Immature natural killer cell (primary cell): Measurements from ENCODE around the gene HSD17B12. TPM values are rescaled to one million over a fixed set of nuclear protein-coding genes. Genes with fewer than 3 reads are reported as not detected.
A peak's percentile ranks its signal among the peaks of the same experiment; 100 is the strongest.
"Not testable (repeated sequence)": the region's sequence is repeated elsewhere in the genome, so short reads cannot be mapped to it uniquely, and the experiment has no call there.

Source experiments
- DNase-seq, 3 donors: peaks; one replicate each; pipeline ENCODE4 v3.0.0; 2022; ENCODE audit warnings: mixed read lengths in 1 of 3
- H3K27ac Mint-ChIP-seq, 6 donors: one replicate each; pipeline ENCODE4 v1.8.0; 2020; ENCODE audit warnings: mixed read lengths in 6 of 6, mild to moderate bottlenecking in 5 of 6, inconsistent platforms in 4 of 6, moderate library complexity in 3 of 6
- H3K27me3 Mint-ChIP-seq, 3 donors: one replicate each; pipeline ENCODE4 v1.8.0; 2020 to 2021; ENCODE audit warnings: low read depth in 3 of 3, mild to moderate bottlenecking in 3 of 3, mixed read lengths in 3 of 3, moderate library complexity in 3 of 3, inconsistent platforms in 1 of 3
- H3K36me3 Mint-ChIP-seq, 3 donors: one replicate each; pipeline ENCODE4 v1.8.0; 2020; ENCODE audit warnings: mixed read lengths in 3 of 3, inconsistent platforms in 2 of 3, mild to moderate bottlenecking in 2 of 3
- H3K4me1 Mint-ChIP-seq, 2 donors: one replicate each; pipeline ENCODE4 v1.8.0; 2020; ENCODE audit warnings: inconsistent platforms in 2 of 2, mild to moderate bottlenecking in 2 of 2, mixed read lengths in 2 of 2, moderate library complexity in 1 of 2
- H3K4me3 Mint-ChIP-seq, 5 donors: one replicate each; pipeline ENCODE4 v1.8.0; 2020; ENCODE audit warnings: mild to moderate bottlenecking in 5 of 5, mixed read lengths in 5 of 5, inconsistent platforms in 3 of 5, moderate library complexity in 3 of 5
- H3K9me3 Mint-ChIP-seq, 6 donors: one replicate each; pipeline ENCODE4 v1.8.0; 2020; ENCODE audit warnings: mild to moderate bottlenecking in 6 of 6, mixed read lengths in 6 of 6, inconsistent platforms in 4 of 6, moderate library complexity in 3 of 6
- polyA plus RNA-seq, 3 donors: library from polyadenylated mRNA; unstranded; fragments of 300-500 nt; fragmentation: Illumina TruSeq; gene quantifications; one replicate each; pipeline ENCODE4 v1.2.3, GENCODE V29; 2021

The HSD17B12 gene
- polyA plus RNA-seq, 3 donors from 2014 or later: 22.0 to 32.4 (median 30.2) TPM

DNA sequence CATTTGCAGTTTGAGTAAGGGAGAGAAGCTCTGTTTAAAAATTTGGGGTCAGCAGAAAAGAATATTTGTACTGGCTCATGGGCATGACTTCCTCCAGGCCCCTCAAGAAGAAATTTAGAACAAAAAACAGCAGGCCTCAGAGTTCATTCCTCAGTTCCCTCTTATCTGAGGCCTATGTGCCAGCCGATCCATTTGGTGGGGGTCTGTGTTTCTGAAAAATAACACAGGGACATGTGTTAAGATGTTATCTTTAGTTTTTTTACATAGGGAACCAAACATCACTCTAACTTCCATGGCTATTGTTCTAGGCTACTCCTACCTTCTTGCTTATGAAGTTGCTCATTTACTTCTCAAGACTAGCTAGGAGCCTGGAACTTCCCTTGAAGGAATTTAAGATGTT is 16.2 kb upstream of the HSD17B12 start:
- H3K9me3 Mint-ChIP-seq: no peaks in the 10 kb centered on the region
- no peaks in the 10 kb centered on the region for H3K36me3 Mint-ChIP-seq
- DNase-seq: no peak
- H3K4me1 Mint-ChIP-seq: no peaks in the 10 kb centered on the region
- no peak overlapping the region for H3K4me3 Mint-ChIP-seq
- H3K27me3 Mint-ChIP-seq: peaks cover 1 to 5% (median 2%) of the 10 kb centered on the region in 3 donors
- H3K27ac Mint-ChIP-seq: no peak overlapping the region

DNA sequence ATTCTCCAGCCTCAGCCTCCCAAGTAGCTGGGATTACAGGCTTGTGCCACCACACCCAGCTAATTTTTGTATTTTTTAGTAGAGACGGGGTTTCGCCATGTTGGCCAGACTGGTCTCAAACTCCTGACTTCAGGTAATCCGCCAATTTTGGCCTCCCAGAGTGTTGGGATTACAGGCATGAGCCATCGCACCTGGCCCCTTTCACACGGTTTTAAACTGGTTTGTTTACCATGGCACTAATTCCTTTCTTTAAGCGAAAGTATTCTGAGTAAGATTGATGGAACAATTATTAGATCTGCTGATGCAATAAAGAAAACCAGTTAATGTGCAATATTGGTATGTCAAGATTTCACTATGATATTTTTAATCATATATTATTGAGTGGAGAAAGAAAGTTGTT is 9.3 kb upstream of the HSD17B12 start:
- not testable (repeated sequence) for H3K4me3 Mint-ChIP-seq, H3K4me1 Mint-ChIP-seq, H3K27ac Mint-ChIP-seq, H3K36me3 Mint-ChIP-seq, H3K27me3 Mint-ChIP-seq, H3K9me3 Mint-ChIP-seq, DNase-seq

DNA sequence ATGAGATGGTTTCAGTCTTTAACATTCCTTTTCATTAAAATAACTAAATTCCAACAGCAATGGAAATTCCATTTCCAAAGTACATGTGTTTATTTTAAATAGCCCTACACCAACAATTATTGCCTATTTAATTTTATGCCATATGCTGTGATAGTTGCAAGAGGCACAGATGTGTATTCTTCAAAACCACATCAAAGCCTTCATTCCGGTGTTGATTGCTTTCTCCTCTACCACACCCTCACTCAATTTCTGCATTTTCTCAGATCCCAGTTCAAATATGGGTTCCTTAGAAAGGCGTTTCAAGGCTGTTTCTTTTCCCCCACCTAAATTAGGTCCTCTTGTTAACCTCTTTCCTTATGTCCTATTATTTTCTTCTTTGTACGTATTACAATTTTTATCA is 6.0 kb upstream of the HSD17B12 start:
- H3K4me1 Mint-ChIP-seq: peaks cover 0 to 2% of the 10 kb centered on the region in 2 donors
- H3K36me3 Mint-ChIP-seq: no peaks in the 10 kb centered on the region
- peaks cover 0 to 11% (median 4%) of the 10 kb centered on the region in 3 donors for H3K27me3 Mint-ChIP-seq
- DNase-seq: no peak
- no peak overlapping the region for H3K27ac Mint-ChIP-seq
- peaks cover 0 to 3% (median 0%) of the 10 kb centered on the region in 6 donors for H3K9me3 Mint-ChIP-seq
- H3K4me3 Mint-ChIP-seq: no peak overlapping the region

DNA sequence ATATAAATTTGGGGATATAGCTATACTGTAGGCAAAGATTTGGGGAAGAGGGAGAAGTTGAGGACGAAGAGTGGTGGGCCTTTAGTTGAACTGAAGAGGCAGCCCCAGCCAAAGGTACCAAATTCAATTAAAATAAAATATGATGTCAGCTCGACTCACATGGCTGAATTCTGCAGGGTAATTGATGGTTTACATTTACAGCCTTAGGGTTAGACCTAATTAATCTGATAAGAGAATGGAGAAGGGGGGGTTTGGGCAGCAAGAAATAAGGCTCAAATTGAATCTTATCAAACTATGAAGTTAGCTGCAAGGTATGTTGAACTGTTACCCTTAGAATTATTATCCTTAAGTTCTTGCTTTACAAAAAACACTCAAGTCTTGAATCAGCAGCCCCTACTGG is 3.6 kb upstream of the HSD17B12 start:
- Mint-ChIP-seq H3K9me3 (peaks cover 0 to 3% (median 0%) of the 10 kb centered on the region in 6 donors), H3K27me3 (peaks cover 7 to 21% (median 10%) of the 10 kb centered on the region in 3 donors), H3K4me1 (peaks cover 19 to 20% of the 10 kb centered on the region in 2 donors), H3K36me3 (no peaks in the 10 kb centered on the region), H3K4me3 (no peak overlapping the region), H3K27ac (no peak overlapping the region)
- no peak for DNase-seq

DNA sequence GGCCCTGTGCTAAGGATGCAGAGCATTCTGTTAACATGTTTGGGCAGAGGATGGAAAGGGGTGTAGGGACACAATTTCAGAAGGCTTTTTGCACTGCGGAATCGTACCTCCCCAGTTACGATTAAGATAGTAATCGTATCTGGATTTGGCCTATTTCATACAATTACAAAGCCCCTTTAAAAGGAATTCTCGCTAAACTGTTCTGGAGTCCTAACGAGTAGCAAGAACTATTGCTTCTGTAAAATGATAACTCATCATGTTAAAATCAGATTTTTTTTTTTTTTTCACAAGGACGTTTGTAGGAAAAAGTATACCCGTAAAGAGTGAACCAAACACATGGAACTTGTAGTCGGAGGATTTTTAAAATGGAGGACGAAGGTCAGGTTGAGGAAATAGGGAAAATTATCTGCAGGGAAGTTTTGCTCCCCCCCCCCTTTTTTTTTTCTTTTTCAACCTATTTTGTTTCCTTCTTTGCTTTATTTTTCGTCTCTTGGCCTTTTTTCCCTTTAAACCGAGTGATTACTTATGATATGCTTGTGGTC is 934 bp downstream of the HSD17B12 start:
- Mint-ChIP-seq H3K27ac (peak overlapping the region; percentile 92 to 98 (median 95)), H3K4me1 (peaks cover 23 to 33% of the 10 kb centered on the region in 2 donors), H3K36me3 (peaks cover 10 to 14% (median 12%) of the 10 kb centered on the region in 3 donors), H3K9me3 (peaks cover 0 to 3% (median 0%) of the 10 kb centered on the region in 6 donors), H3K27me3 (peaks cover 7 to 15% (median 8%) of the 10 kb centered on the region in 3 donors), H3K4me3 (peak overlapping the region; percentile 88 to 99 (median 94))
- DNase-seq: no peak

DNA sequence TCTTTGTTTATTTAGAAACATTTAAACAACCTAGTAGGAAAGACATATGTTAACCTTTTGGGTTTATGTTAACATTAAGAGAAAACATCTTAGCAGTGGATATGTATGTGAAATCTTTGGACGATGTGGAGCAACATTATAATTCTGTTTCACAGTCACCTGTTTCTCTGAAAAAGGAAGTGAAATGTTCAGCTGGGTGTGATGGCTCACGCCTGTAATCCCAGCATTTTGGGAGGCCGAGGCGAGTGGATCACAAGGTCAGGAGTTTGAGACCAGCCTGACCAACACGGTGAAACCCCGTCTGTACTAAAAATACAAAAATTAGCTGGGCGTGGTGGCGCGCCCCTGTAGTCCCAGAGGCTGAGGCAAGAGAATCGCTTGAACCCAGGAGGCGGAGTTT is 1.5 kb downstream of the HSD17B12 start:
- Mint-ChIP-seq H3K4me1 (peaks cover 23 to 33% of the 10 kb centered on the region in 2 donors), H3K27me3 (peaks cover 7 to 15% (median 8%) of the 10 kb centered on the region in 3 donors), H3K36me3 (peaks cover 10 to 14% (median 12%) of the 10 kb centered on the region in 3 donors), H3K4me3 (peak overlapping the region; percentile 88 to 99 (median 94)), H3K27ac (peak overlapping the region; percentile 74 to 98 (median 94))
- not testable (repeated sequence) for H3K9me3 Mint-ChIP-seq, DNase-seq

DNA sequence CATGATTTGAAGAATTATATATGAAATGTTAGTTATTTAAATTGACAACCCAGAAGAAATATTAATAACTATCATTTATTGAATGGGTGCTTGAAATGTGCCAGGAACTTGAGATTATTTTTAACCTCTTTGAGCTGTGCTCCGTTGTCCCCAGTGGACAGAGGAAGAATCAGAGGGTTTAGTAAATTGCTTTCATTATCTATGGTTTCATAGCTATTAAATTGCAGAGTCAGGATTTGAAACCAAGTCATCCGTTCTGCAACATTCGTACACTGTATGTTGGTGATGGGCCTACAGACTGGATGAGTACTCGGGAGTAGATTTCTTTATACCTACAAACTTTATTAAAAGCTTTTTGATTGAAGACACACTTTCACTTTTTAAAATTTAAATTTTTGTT is 4.9 kb downstream of the HSD17B12 start:
- H3K27me3 Mint-ChIP-seq: peaks cover 3 to 6% (median 4%) of the 10 kb centered on the region in 3 donors
- no peaks in the 10 kb centered on the region for H3K9me3 Mint-ChIP-seq
- DNase-seq: no peak
- H3K4me3 Mint-ChIP-seq: no peak overlapping the region
- H3K36me3 Mint-ChIP-seq: peaks cover 14 to 16% (median 14%) of the 10 kb centered on the region in 3 donors
- peaks cover 25 to 41% of the 10 kb centered on the region in 2 donors for H3K4me1 Mint-ChIP-seq
- H3K27ac Mint-ChIP-seq: no peak overlapping the region

DNA sequence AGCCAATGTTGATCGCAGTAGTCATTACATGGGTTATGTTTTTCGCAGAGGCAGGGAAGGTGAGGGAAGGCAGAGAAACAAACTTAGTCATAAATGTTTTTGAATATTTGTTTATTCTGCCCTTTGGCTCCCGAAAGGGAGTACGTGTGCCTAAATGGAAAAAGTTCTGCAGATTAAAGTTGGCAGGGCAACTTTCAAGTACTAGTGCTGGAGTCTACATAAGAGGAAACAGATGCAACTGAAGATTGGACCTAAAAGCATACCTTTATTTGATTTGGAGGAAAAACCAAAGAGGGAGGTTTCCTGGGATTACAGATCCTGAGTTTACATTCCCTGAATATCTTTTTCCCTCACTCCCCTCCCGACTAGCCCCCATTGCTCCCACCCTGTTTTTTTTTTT is 5.7 kb downstream of the HSD17B12 start:
- Mint-ChIP-seq H3K4me3 (no peak overlapping the region), H3K27ac (no peak overlapping the region), H3K36me3 (peaks cover 14 to 16% (median 14%) of the 10 kb centered on the region in 3 donors), H3K27me3 (peaks cover 0 to 3% (median 1%) of the 10 kb centered on the region in 3 donors), H3K9me3 (no peaks in the 10 kb centered on the region), H3K4me1 (peaks cover 24 to 39% of the 10 kb centered on the region in 2 donors)
- DNase-seq: no peak

DNA sequence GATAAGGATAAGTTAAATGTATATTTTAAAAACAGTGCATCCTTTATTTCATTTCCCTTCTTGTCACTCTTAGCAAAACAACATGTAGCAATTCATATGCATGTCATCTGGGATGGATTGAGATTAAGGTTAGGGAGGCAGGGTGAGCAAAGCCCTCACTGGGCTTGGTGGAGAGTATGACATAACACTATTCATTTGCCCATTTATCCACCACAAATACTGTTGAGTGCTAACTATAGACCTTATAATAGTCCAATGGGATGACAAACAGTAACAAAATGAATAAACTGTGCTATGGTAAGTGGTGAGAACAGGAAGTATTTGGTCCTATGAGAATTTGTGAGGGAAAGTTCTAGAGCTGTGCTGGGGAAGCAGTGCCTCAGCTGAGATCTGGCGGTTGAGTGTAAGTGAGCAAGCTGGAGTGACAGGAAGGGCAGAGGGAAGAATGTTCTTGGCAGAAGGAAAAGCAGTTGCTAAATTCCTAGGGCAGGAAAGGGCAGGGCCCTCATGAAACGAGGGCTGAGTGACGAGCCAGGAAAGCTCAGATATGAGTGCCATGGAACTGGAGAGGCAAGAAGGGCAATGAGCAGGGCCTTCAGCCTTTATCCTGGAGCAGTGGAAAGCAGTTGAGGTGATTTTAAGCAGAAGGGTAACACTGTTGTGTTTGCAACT is 6.7 kb downstream of the HSD17B12 start:
- no peak overlapping the region for H3K27ac Mint-ChIP-seq
- H3K27me3 Mint-ChIP-seq: peaks cover 0 to 1% (median 0%) of the 10 kb centered on the region in 3 donors
- H3K9me3 Mint-ChIP-seq: no peaks in the 10 kb centered on the region
- H3K4me1 Mint-ChIP-seq: peaks cover 20 to 38% of the 10 kb centered on the region in 2 donors
- peaks cover 16 to 18% (median 17%) of the 10 kb centered on the region in 3 donors for H3K36me3 Mint-ChIP-seq
- DNase-seq: no peak
- no peak overlapping the region for H3K4me3 Mint-ChIP-seq

DNA sequence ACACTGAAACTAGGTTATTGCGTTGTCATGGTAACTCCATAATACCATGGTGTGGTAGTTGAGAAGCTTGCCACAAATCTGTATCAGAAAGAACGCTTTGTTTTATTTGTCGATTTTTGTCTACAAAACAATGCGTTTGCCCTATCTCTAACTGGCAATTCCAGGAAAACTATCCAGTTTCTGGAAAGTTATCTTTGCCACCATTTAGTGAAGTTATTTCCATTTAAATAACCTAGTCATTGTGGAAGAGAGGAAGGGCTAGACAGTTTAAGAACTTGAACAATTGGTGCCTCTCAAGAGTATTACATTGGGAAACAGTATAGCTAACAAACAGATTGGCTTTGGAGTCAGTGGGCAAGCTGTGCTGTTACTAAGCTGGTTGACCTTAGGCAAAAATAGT is 7.9 kb downstream of the HSD17B12 start:
- no peak overlapping the region for H3K27ac Mint-ChIP-seq
- no peak for DNase-seq
- H3K9me3 Mint-ChIP-seq: no peaks in the 10 kb centered on the region
- H3K4me1 Mint-ChIP-seq: peaks cover 20 to 38% of the 10 kb centered on the region in 2 donors
- no peak overlapping the region for H3K4me3 Mint-ChIP-seq
- peaks cover 13 to 16% (median 13%) of the 10 kb centered on the region in 3 donors for H3K36me3 Mint-ChIP-seq
- peaks cover 0 to 1% (median 0%) of the 10 kb centered on the region in 3 donors for H3K27me3 Mint-ChIP-seq

DNA sequence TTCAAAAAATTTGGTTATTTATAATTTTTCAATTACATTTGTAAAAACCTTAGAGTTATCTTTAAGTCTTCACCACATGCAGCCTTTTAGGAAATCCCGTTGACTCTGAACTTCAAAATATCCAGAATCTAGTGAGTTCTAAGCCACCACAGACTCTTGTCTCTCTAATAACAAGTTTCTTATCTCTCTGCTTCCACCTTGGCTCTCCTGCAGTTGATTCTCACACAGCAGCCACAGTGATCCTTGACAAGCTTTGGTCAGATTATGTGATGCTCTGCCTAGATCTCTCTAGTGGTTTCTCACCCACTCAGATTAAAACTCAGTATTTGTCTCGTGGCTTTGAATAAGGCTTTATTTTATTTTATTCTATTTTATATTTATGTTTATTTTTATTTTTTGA is 8.6 kb downstream of the HSD17B12 start:
- Mint-ChIP-seq H3K4me3 (no peak overlapping the region), H3K9me3 (no peaks in the 10 kb centered on the region), H3K27me3 (peaks cover 0 to 1% (median 0%) of the 10 kb centered on the region in 3 donors), H3K27ac (peak overlapping the region in 1 of 6 donors; percentile 34), H3K36me3 (peaks cover 10 to 13% (median 13%) of the 10 kb centered on the region in 3 donors), H3K4me1 (peaks cover 18 to 35% of the 10 kb centered on the region in 2 donors)
- DNase-seq: no peak

DNA sequence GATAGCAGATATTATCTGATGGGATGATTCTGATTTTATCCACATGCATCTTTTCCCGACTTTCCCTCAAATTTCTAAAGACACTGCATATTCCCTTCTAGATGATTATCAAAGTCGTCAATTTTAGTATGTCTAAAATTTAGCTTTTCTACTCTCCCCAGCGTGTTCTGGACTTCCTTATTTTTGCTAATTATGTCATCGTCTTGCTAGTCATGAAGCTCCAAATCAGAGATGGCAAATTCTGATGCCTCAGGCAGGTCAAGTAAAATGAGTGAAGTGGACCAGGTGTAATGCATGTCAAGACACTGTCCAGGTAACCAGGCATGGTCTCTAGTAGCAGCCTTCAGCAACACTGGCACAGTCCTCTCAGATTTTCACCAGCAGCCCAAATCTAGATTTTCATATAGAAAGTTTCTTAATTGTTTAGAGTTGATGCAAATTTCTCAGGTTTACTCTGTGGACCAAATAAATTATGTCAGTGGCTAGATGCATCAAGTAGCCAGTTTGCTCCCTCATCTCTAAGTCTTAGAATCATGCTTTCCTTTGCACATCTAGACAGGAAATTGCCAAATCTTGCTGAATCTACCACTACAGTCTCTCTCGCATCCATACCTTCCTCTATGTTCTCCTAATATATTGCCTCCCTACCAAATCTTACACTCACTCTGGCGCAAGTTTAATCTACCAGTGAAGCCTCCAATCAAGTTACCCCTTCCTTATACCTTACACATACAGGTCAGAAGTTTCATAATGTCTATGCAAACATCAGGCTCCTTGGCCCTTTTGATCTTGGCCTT is 10.6 kb downstream of the HSD17B12 start:
- H3K4me1 Mint-ChIP-seq: peaks cover 17 to 29% of the 10 kb centered on the region in 2 donors
- H3K36me3 Mint-ChIP-seq: peaks cover 3 to 9% (median 4%) of the 10 kb centered on the region in 3 donors
- no peak overlapping the region for H3K4me3 Mint-ChIP-seq
- H3K27me3 Mint-ChIP-seq: peaks cover 0 to 1% (median 0%) of the 10 kb centered on the region in 3 donors
- DNase-seq: no peak
- H3K9me3 Mint-ChIP-seq: no peaks in the 10 kb centered on the region
- H3K27ac Mint-ChIP-seq: no peak overlapping the region

DNA sequence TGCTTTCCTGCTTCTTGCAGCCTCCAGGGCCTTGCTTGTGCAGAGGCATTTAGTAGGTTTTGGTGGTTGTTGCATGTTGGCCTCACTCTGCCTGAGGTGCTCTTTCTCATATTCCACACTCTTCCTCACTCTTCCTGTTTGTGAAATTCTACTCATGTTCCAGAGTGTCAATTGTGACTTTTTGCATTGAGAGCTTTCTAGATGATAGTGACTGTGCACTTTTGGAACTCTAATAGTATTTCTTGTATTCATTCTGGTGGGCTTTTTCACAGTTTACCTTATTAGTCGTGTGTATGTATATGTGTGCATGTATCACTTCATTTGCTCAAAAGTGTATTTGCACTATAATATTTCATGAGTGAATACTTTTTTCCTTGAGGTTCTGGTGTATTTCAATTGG is 11.3 kb downstream of the HSD17B12 start:
- Mint-ChIP-seq H3K4me3 (no peak overlapping the region), H3K27ac (no peak overlapping the region), H3K27me3 (peaks cover 0 to 1% (median 0%) of the 10 kb centered on the region in 3 donors), H3K36me3 (peaks cover 3 to 9% (median 4%) of the 10 kb centered on the region in 3 donors), H3K4me1 (peaks cover 17 to 29% of the 10 kb centered on the region in 2 donors), H3K9me3 (no peaks in the 10 kb centered on the region)
- no peak for DNase-seq

DNA sequence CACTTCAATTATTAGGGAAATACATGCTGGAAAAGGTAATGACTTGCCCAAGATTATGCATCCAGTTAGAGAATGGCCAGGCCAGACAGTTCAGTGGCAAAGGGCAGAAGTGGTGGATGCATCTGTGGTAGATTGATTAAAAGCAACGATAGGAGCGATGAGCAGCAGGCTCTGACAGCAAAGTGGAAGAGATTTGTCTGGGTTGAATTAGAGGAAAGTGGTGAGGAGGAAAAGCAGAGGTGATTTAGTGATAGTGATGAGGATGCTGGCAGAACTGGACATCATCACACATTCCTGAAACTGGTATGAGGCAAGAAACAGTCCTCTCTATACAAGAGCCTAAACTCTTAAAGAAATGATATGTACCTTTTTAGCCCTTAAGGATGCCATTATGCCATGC is 12.5 kb downstream of the HSD17B12 start:
- H3K4me1 Mint-ChIP-seq: peaks cover 22 to 36% of the 10 kb centered on the region in 2 donors
- peaks cover 3 to 9% (median 4%) of the 10 kb centered on the region in 3 donors for H3K36me3 Mint-ChIP-seq
- H3K27me3 Mint-ChIP-seq: peaks cover 0 to 3% (median 1%) of the 10 kb centered on the region in 3 donors
- DNase-seq: no peak
- H3K9me3 Mint-ChIP-seq: no peaks in the 10 kb centered on the region
- no peak overlapping the region for H3K27ac Mint-ChIP-seq
- H3K4me3 Mint-ChIP-seq: no peak overlapping the region
